Frontal cortex (tissue), 4 donors: Measurements from ENCODE around the gene POU5F1. TPM values are rescaled to one million over a fixed set of nuclear protein-coding genes. Genes with fewer than 3 reads are reported as not detected.

Source experiments
- DNase-seq, 2 donors: peaks; one replicate each; pipeline ENCODE4 v3.0.0; 2012; ENCODE audit warnings: low spot score in 2 of 2
- FAIRE-seq: peaks from 2 replicates; lab custom pipeline; 2012; peaks lifted over from hg19 to GRCh38; lab: Jason Lieb, UNC
- small RNA-seq: library from RNA; depleted of rRNA; stranded (forward); fragments of <200 nt; gene quantifications from one replicate; pipeline ENCODE3, GENCODE V24; 2014
- total RNA-seq: library from RNA; depleted of rRNA; stranded (reverse); fragments of >200 nt; gene quantifications from one replicate; pipeline ENCODE4 v1.2.3, GENCODE V29; 2014
- donor health status: control.
- donor health status: control.
- donor health status: control.

Gene POU5F1
- total RNA-seq, 1 donor from 2014 or later, result not detected

- FAIRE-seq (no peak), DNase-seq (no peak)
Measured at GRCh38 chr6:31121131-31121790, 49.2 kb downstream of the POU5F1 start.

GRCh38 chr6:31120151-31120915 lies 50.1 kb downstream of the POU5F1 start, which contains the start of gene CDSN:
Gene CDSN, minus strand, starts transcription at chr6:31120446. Its CDS starts 27 bp downstream, at chr6:31120419.
- FAIRE-seq (no peak), DNase-seq (no peak)

- no peak for DNase-seq
- FAIRE-seq, result no peak
Measured at GRCh38 chr6:31118178-31118577, 52.3 kb downstream of the POU5F1 start.

- DNase-seq (no peak), FAIRE-seq (no peak)
Measured at GRCh38 chr6:31116661-31117385, 53.7 kb downstream of the POU5F1 start.

- FAIRE-seq (no peak), DNase-seq (no peak)
Measured at GRCh38 chr6:31115941-31116560, 54.4 kb downstream of the POU5F1 start.

GRCh38 chr6:31114970-31115849 lies 55.3 kb downstream of the POU5F1 start:
- no peak for FAIRE-seq
- no peak for DNase-seq

- FAIRE-seq (no peak), DNase-seq (peak in 1 of 2 donors; percentile 66)
Measured at GRCh38 chr6:31114541-31114878, 56.0 kb downstream of the POU5F1 start, which contains the start of gene PSORS1C1. Gene PSORS1C1, plus strand, starts transcription at chr6:31114800. Its CDS starts 14,833 bp downstream, at chr6:31129633.

Small RNAs within 50 kb of the gene (small RNA-seq; reads per million reads assigned to genes)
- gene POLR2LP1, result not detected

Other genes starting within 250 kb of the POU5F1 start
- not detected for gene SFTA2, start 238.5 kb downstream of the POU5F1 start, total RNA-seq
- gene MUCL3, start 229.7 kb downstream of the POU5F1 start, total RNA-seq, result not detected
- not detected for gene MUC21, start 187.0 kb downstream of the POU5F1 start, total RNA-seq
- gene MUC22, start 160.2 kb downstream of the POU5F1 start, total RNA-seq, result not detected
- not detected for gene C6orf15, start 58.1 kb downstream of the POU5F1 start, total RNA-seq
- not detected for gene PSORS1C1, start 55.9 kb downstream of the POU5F1 start, total RNA-seq
- not detected for gene CDSN, start 50.2 kb downstream of the POU5F1 start, total RNA-seq
- gene PSORS1C2, start 31.6 kb downstream of the POU5F1 start, total RNA-seq, result not detected
- 5.7 TPM for gene CCHCR1, start 12.9 kb downstream of the POU5F1 start, total RNA-seq
- 2.0 TPM for gene TCF19, start 12.1 kb downstream of the POU5F1 start, total RNA-seq
- gene HLA-C, start 101.4 kb upstream of the POU5F1 start, total RNA-seq, result 22.0 TPM
- gene HLA-B, start 186.5 kb upstream of the POU5F1 start, total RNA-seq, result 41.6 TPM
- 0.82 TPM for gene MICA, start 232.9 kb upstream of the POU5F1 start, total RNA-seq